Measurements from ENCODE around the gene MDM4. TPM values are rescaled to one million over a fixed set of nuclear protein-coding genes. Genes with fewer than 3 reads are reported as not detected.

MDM4 gene
- total and polyA plus RNA-seq, 7 donors, result 5.0 to 67.0 (median 33.4) TPM

GRCh38 chr1:204468766-204469302, 47.4 kb upstream of the MDM4 start:
- Histone ChIP-seq H3K9me3 (no peaks in the 10 kb centered on the region), H3K36me3 (ENCODE audit: insufficient read depth in 1 of 2, low read depth in 1 of 2) (peaks cover 0 to 5% of the 10 kb centered on the region in 2 donors), H3K27ac (peak overlapping the region; percentile 23), H3K4me3 (no peak overlapping the region), H3K4me1 (peaks cover 53% of the 10 kb centered on the region), H3K27me3 (ENCODE audit: insufficient read depth in 3 of 3, low read length in 2 of 3) (no peaks in the 10 kb centered on the region)
- ATAC-seq (no peak), DNase-seq (peak in 1 of 2 donors; percentile 36)
- intact Hi-C loops (cut with DNase I), result no loop called here
- WGBS, 3 donors, result 76 to 80% (median 80%) methylated on average over 16 to 18 of the region's 18 CpGs
- no peak for TF ChIP-seq CTCF (IDR thresholded peaks at IDR 0.05)

- 71 to 83% (median 75%) methylated on average over 10 of the region's 10 CpGs for WGBS, 3 donors
- no peak for TF ChIP-seq CTCF (IDR thresholded peaks at IDR 0.05)
- intact Hi-C loops (cut with DNase I), result no loop called here
- no peak for DNase-seq
- Histone ChIP-seq H3K36me3 (ENCODE audit: insufficient read depth in 1 of 2, low read depth in 1 of 2) (peaks cover 0 to under 1% of the 10 kb centered on the region in 2 donors), H3K4me1 (peaks cover 49% of the 10 kb centered on the region), H3K9me3 (no peaks in the 10 kb centered on the region), H3K27me3 (ENCODE audit: insufficient read depth in 3 of 3, low read length in 2 of 3) (no peaks in the 10 kb centered on the region), H3K4me3 (no peak overlapping the region), H3K27ac (no peak overlapping the region)
- no peak for ATAC-seq
Measured at GRCh38 chr1:204469304-204469703, 46.9 kb upstream of the MDM4 start.

- WGBS, 3 donors, result 90 to 94% (median 91%) methylated on average over 4 of the region's 4 CpGs
- ATAC-seq, result no peak
- Histone ChIP-seq H3K4me1 (peaks cover 50% of the 10 kb centered on the region), H3K27ac (no peak overlapping the region), H3K9me3 (no peaks in the 10 kb centered on the region), H3K4me3 (no peak overlapping the region), H3K27me3 (ENCODE audit: insufficient read depth in 3 of 3, low read length in 2 of 3) (no peaks in the 10 kb centered on the region), H3K36me3 (ENCODE audit: insufficient read depth in 1 of 2, low read depth in 1 of 2) (no peaks in the 10 kb centered on the region)
- intact Hi-C loops (cut with DNase I), result no loop called here
- DNase-seq, result no peak
- TF ChIP-seq CTCF (IDR thresholded peaks at IDR 0.05), result no peak
Measured at GRCh38 chr1:204471687-204472086, 44.5 kb upstream of the MDM4 start.

- 96 to 97% (median 96%) methylated on average over 2 of the region's 2 CpGs for WGBS, 3 donors
Measured at GRCh38 chr1:204472660-204473059, 43.5 kb upstream of the MDM4 start.

More at GRCh38 chr1:204472660-204473059, 43.5 kb upstream of the MDM4 start:
- intact Hi-C loops (cut with DNase I), result no loop called here
- ATAC-seq (no peak), DNase-seq (no peak)
- H3K27ac ChIP-seq, result no peak overlapping the region
- no peaks in the 10 kb centered on the region for H3K27me3 ChIP-seq (ENCODE audit: insufficient read depth in 3 of 3, low read length in 2 of 3)
- TF ChIP-seq CTCF (IDR thresholded peaks at IDR 0.05), result no peak
- no peaks in the 10 kb centered on the region for H3K36me3 ChIP-seq (ENCODE audit: insufficient read depth in 1 of 2, low read depth in 1 of 2)
- H3K9me3 ChIP-seq, result no peaks in the 10 kb centered on the region
- peaks cover 50% of the 10 kb centered on the region for H3K4me1 ChIP-seq
- H3K4me3 ChIP-seq, result no peak overlapping the region
